CD4-positive, alpha-beta T cell treated with Interleukin-6 at 100 ng/mL for 8 hours (primary cell): ENCODE measurements around the gene COL11A2.
"Not testable (repeated sequence)": the region's sequence is repeated elsewhere in the genome, so short reads cannot be mapped to it uniquely, and the experiment has no call there.

Experiments
- DNase-seq: peaks from one replicate; pipeline ENCODE4 v3.0.0-alpha.2; 2020; ENCODE audit warnings: mixed read lengths, low spot score

COL11A2 gene

DNA sequence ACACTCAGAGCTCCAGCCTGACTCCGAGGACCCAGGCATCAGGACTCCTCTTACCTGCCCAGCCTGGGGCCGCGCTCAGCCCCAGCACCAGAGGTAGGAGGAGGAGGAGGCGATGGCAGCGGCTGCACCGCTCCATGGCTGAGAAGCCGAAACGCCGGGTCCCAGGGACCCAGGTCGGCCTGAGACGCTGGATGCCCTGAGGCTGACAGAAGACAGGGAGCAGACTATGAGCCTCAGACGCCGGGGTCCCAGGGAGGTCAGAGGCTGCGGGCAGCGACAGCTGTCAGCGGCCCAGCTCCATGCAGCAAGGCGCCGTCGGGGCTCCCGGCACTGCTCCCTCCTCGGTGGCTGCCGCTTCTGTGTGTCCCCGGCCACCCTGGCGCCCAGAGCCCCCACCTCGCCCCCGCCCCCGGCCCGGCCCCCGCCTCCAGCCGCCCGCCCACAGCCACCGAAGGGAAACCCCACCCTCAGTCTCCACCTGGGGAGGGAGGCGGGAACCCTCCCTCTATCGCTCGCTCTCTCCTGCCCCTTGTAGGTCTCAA, at the start of gene COL11A2:
Gene COL11A2 (minus strand): TSS at position 363 of the 542 bp plus-strand sequence. CDS start 227 bp downstream, at position 136.
- DNase-seq: no peak

DNA sequence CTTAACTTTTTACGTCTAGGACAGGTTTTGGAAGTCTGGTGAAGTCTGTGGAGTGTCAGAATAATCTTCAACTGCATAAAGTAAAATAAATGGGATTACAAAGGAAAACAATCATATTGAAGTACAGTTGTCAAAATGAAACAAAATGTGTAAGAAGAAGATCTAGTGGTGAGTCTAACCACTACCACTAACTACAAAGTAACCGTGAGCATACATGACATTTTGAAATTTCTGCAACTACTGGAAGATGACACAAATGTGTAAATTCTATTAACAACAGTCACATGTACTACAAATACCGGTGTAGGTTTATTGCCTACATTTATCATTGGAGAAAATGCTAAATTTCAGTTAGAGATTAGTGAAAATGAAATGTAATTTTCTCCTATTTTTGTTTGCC, 49.7 kb upstream of the COL11A2 start:
- no peak for DNase-seq

DNA sequence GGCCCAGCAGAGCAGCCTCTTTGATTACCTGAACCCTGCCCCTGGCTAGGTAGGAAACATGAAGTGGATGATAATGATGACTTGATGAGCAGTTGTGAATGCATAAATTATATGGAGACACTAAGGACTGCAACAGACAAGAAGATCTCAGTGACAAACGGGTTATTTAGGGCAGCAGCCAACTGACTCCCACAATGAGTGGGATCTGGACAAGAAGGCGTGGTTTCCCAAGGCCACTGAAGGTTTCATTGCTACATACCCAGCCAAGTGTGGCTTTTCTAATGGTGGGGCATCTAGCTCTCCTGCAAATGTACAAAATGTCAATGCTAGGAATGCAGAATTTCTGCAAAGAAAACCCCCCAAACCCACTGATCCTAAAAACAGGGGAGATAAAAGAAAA, 45.5 kb upstream of the COL11A2 start:
- DNase-seq: no peak

DNA sequence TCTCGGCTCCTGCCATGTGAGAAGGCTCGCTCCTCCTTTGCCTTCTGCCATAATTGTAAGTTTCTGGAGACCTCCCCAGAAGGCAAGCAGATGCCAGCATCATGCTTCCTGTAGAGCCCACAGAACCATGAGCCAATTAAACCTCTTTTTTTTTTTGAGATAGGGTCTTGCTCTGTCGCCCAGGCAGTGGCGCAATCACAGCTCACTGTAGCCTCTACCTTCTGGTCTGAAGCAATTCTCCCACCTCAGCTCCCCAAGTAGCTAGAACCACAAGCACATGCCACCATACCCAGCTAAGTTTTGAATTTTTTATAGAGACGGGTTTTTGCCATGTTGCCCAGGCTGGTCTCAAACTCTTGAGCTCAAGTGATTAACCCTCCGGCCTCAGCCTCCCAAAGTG, 44.6 kb upstream of the COL11A2 start:
- no peak for DNase-seq

GRCh38 chr6:33236328-33236727, 44.1 kb upstream of the COL11A2 start:
- no peak for DNase-seq

DNA sequence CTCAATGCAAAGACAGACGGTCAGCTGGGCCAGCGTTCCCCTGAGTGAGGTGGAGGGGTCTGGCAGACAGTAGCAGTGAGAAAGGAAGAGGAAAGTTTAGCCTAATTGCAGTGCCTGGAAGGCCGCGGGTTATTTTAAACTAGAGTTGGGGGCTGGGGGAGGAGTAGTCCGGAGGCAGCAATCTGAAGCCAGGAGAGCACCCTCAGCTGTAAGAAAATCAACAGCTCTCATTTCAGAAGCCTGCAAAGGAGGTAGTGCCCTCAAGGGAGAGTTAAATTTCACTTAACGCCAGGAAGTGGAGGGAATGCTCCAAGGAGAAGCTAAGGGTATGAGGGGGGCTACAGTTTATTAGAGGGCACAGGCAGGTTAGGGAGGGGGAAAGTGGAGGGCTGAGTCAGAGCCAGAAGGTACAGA, 43.0 kb upstream of the COL11A2 start:
- no peak for DNase-seq

- not testable (repeated sequence) for DNase-seq
Observed at GRCh38 chr6:33226503-33227120, 34.3 kb upstream of the COL11A2 start.

- no peak for DNase-seq
Observed at GRCh38 chr6:33217681-33218080, 25.4 kb upstream of the COL11A2 start.

DNA sequence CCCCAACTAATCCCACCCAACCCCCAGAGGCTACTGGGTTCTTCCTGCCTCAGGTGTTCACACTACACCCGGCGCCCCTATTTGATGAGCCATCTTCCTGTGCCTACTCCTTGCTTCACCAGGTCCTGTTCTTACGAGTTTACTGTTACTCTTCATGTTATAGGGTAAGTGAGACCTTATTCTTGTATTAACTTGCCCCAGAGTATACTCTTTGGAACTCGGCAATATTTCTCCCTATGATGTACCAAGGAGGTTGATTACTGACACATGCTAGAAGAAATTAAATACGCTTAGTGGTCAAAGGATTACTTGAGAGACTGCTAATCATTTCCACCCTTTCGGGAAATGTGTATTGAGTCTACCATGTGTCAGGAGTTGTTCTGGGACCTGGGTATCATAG, 25.0 kb upstream of the COL11A2 start:
- no peak for DNase-seq

GRCh38 chr6:33216117-33216649, 23.9 kb upstream of the COL11A2 start:
- no peak for DNase-seq

- DNase-seq: no peak
Observed at GRCh38 chr6:33215271-33216116, 23.2 kb upstream of the COL11A2 start.

GRCh38 chr6:33213989-33214335, 21.7 kb upstream of the COL11A2 start:
- DNase-seq: no peak

GRCh38 chr6:33213166-33213988, 21.1 kb upstream of the COL11A2 start:
- no peak for DNase-seq

DNA sequence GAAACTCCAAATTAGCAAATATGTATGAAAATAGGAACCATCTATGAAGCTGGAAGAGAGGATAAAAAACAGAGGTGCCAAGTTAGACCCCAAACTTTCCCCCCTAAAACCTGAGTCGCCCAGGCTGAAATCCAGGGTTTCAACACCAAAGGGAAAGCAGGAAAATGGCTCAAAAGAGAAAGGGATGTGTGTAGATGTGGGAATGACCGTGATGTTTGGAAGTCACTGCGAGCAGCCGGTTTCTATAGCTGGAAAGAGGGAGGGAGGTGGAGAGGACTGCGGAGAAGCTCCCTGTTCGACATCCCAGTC, 20.5 kb upstream of the COL11A2 start:
- DNase-seq: no peak

GRCh38 chr6:33211666-33212422, 19.6 kb upstream of the COL11A2 start:
- no peak for DNase-seq

DNA sequence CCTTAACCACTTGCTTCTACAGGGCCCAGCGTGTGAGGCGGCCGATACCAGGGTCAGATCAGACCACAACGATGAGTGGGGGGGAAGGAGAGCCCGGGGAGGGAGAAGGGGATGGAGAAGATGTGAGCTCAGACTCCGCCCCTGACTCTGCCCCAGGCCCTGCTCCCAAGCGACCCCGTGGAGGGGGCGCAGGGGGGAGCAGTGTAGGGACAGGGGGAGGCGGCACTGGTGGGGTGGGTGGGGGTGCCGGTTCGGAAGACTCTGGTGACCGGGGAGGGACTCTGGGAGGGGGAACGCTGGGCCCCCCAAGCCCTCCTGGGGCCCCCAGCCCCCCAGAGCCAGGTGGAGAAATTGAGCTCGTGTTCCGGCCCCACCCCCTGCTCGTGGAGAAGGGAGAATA, 18.9 kb upstream of the COL11A2 start:
- no peak for DNase-seq

DNA sequence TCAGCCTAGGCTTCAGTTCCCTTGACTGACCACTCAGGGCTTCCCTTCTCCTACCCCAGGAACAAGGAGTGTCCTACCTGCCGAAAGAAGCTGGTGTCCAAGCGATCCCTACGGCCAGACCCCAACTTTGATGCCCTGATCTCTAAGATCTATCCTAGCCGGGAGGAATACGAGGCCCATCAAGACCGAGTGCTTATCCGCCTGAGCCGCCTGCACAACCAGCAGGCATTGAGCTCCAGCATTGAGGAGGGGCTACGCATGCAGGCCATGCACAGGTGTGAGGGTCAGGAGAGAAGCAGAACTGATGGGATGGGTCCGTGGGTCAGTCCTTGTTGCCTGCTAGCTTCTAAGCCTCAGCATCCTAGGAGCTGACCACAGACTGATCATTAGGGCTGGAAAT, 17.6 kb upstream of the COL11A2 start:
- no peak for DNase-seq

- DNase-seq: peak; percentile 83
Observed at GRCh38 chr6:33208091-33208967, 16.1 kb upstream of the COL11A2 start, which contains the start of gene RING1. TSS of gene RING1 (plus strand) at chr6:33208500. CDS start at chr6:33208823, 323 bp downstream.

- no peak for DNase-seq
Observed at GRCh38 chr6:33207552-33208090, 15.4 kb upstream of the COL11A2 start.

GRCh38 chr6:33206864-33207551, 14.7 kb upstream of the COL11A2 start:
- DNase-seq: no peak
